Measurements from ENCODE around the gene SGSM2.
A peak's percentile ranks its signal among the peaks of the same experiment; 100 is the strongest.

SGSM2 gene

DNA sequence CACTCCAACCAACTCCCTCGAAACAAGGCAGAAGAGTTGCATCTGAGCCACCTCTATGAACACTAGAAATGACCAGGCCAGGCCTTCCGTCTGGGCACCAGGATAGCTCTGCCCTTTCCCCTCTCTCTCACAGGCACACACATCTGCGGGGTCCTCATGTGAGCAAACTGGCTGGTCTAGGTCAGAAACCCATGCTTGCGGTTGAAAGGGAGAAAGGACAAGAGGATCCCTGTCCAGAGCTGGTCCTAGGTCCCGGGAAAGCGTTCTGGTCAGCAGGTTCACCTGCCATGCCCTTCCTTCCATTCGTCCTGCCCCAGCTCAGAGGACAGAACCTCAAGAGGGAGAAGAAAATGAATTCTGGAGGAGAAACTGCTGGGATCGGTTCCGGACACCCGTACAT lies 60.9 kb downstream of the SGSM2 start:
- DNase-seq (ENCODE audit: low read depth, low spot score) = no peak

DNA sequence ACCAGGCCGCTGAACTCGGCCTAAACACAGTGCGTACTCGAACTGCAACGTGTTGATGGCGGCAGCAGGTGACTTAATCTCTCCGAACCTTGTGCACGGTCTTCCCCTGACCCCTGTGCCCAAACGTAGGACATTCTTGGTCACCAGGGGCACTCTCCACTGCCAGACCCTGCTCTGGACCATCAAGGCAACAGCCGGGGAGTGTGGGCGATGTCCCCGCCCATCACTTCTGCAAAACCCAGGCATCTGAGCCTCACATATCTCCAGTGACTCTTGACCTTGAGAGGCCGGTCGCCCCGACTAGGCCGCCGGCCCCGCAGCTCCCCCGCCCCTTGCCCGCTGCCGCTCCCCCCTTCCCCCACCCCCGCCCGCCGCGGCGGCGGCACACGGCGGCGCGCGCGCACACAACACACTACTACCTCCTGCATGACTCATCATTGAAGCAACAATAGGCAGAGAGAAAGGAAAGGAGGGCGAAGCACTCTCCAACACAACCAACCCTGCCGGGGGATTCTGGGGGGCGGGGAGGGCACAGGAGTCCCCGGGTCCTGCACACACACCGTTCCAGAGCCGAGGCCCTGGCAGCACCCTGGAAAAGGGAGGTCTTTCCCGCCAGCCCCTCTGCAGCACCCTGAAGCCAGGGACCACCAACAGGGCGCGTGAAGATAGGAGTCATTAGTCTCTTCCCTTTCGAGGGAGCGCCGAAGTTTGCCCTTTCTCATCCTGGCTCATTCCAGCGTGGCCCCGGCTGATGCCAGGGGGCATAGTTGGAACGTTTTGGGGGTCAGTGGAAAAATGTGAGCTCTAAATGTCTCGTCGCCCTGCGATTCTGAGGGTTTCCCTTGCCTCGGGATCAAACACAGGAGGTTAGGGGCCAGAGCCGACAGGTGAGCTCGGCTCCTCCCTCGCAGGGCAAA lies 61.6 kb downstream of the SGSM2 start:
- DNase-seq (ENCODE audit: low read depth, low spot score) = no peak

DNA sequence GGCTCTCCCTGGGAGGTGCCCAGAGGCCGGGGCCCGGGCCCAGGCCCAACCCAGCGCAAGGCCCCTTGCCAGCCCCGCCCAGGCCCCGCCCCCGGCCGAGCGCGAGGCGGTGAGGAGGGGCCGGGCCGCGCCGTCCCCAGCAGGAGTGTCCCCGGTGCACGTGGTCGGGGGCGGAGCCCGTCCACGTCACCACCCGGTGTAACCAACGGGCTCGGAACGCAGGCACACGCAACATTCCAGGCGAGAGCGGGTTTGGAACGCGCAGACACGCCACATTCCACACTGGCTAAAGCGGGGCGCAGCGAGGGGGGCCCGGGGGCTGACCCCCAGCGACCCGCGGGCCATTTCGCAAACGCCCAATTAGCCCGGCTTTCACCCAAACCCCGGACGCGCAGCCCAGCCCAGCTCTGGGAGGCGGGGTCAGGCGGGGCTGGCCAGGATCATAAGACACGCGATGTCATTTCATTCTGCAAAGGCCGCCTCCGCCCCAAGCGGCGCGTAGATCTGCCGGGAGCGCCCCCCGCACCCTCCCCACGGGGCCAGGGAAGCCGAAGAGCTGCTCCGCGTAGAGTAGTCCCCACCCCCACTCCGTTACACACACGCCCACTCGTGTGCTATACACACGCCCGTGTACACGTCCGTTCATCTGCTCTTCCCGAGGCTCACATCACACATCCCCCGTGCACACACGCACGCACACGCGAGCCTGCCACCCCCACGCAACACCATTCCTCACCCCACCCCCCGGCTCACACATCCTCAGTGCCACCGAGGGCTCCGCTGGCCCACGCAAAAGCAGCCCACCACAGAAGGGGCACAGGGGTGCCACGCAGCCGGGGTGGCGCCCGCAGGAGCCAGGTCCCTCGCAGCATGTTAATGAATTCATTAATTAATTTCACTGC lies 62.5 kb downstream of the SGSM2 start:
- peak; percentile 87 for DNase-seq (ENCODE audit: low read depth, low spot score)

DNA sequence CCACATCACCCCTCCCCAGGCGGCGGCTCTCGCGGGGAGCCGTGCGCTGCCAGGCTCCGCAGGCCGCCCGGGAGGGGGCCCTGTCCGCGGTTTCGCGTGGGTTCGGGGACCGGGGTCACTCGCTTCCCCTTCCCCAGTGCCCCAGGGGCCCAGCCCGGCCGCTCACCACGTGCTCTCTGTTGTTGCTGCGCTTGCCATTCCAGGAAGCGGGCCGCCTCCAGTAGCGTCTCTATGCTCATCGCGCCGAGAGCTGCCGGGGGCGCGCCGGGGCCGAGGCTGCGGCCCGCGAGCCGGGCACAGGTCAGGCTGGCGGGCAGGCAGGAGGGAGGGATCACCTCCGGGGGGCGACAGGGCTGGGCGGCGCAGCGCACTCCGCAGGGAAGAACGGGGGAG lies 63.2 kb downstream of the SGSM2 start:
- DNase-seq (ENCODE audit: low read depth, low spot score) = no peak

DNA sequence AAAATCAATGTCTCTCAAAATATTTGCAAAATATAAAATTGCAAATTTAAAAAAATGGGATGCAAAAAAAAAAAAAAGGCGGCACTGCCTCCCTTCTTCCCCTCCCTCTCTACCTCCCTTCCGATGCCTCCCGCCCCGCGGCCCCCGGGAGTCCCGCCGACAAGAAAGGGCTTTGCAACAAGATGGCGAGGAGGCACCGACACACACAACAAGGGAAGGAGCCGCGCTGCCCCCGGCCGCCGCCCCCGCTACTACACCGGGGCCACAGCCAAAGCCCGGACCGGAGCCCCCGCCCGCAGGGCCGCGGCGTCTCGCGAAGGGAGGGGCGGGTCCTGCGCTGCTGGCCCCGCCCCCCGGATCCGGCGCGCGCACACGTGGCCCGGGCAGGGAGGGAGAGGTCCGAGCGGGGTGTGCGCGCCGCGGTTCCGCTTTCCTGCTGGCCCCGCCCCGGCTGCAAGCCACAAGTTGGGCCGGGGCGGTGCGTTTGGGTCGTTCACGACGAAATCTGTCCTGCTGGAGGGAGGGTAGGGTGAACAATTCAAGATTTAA lies 63.6 kb downstream of the SGSM2 start, which contains the start of gene MNT:
Gene MNT, minus strand, starts transcription at position 184 of the 549 bp plus-strand sequence. CDS start 348 bp downstream, outside the sequence.
- peak; percentile 83 for DNase-seq (ENCODE audit: low read depth, low spot score)

DNA sequence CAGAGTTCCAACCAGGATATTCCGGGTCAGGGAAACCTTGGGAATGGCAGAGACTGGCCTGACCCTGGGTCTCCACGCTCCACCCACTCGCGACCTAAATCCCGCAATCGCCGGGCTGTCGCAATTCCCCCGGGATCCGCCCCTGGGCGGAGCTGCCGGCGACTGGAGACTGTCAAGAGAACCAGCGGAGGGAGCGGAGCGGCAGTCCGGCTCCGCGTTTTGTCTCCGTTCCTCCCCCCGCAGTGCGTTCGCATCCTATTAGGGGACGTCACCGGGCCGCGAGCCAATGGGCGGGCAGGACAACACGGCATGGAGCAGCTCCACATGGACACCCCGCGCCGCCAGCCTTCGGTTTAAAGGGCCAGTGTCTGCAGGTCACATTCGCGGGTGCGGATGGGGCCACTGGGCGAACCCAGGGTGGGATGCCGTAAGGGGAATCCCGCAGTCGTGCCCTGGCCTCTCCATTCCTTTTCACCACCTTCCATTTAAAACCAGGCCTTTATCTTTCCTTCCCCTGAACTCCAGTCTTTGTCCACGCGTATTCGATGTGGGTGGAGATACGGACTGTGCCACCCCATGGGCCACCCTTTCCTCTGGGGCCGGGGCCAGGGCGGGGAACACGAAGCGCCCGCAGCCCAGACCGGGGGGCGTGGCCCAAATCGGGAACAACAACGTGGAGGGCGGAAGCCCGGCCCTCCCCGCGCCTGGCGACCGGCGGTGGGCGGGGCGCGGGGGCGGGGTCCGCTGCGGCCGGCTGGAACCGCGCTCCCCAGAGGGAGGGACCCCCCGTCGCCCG lies 64.3 kb downstream of the SGSM2 start:
- DNase-seq (ENCODE audit: low read depth, low spot score) = peak; percentile 99

DNA sequence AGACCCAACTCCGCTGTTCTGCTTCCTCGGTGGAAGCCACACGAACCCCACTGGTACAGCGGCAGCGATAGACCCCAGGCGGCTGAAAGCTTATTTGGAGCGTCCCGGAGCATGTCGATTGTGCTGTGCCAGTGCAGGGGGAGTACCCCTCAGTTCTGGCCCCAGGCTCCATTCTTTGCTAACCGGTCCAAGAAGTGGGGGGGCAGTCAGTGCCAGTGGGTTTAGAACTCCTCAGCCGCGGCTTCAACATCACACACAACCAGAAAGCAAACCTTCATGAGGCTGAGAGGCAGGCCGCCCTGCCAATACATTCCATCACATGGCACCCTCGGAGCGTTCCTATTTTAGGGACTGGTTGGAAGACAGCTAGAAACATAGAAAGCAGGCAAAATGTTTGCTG lies 65.2 kb downstream of the SGSM2 start:
- DNase-seq (ENCODE audit: low read depth, low spot score) = no peak

DNA sequence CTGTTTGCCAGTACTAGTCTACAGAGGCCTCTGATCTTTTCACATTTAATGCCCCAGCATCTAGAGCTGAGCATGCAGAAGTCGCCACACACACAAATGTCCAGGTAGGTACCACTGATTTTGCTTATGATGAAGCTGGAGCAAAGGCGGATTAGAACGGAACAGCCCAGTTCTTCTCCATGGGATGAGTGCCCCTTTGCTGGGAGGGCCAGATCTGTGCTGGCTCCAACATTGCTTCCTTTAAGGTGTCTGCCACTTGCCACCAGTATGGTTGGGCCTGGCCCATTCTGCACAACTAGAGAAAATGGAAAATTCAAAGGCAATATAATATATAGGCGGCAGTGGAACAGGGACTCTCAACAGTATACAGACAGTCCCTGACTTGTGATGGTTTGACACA lies 65.7 kb downstream of the SGSM2 start:
- DNase-seq (ENCODE audit: low read depth, low spot score) = no peak

DNA sequence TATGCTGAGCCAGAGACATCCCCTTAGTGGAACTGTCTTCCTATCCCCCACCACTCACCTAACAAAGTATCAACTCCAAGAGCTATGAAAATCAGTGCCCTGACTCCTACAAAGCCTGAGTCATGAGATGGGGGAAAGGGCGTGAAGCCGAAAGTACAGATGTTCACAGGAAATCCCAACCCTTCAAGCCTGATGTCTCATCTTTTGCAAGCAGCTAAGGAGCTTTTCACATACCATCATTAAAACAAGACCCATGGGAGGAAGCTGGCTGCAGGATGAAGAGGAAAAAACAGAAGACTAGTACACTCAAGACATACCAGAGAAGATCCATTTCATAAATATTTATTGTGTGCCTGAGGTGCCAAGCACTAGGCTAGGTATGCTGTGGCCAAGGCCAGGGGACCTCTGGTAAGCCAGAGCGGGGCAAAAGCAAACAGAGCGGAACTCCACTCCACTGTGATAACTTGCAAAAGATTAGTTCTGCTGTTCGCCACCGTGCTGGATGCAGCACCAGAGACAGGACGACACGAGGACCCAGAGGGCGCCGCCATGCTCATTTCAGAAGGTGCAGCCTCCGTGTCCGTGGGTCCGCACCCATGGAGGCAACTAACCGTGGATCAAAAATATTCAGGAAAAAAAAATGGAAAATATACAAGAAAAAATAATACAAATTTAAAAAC lies 68.1 kb downstream of the SGSM2 start:
- DNase-seq (ENCODE audit: low read depth, low spot score) = peak; percentile 56

DNA sequence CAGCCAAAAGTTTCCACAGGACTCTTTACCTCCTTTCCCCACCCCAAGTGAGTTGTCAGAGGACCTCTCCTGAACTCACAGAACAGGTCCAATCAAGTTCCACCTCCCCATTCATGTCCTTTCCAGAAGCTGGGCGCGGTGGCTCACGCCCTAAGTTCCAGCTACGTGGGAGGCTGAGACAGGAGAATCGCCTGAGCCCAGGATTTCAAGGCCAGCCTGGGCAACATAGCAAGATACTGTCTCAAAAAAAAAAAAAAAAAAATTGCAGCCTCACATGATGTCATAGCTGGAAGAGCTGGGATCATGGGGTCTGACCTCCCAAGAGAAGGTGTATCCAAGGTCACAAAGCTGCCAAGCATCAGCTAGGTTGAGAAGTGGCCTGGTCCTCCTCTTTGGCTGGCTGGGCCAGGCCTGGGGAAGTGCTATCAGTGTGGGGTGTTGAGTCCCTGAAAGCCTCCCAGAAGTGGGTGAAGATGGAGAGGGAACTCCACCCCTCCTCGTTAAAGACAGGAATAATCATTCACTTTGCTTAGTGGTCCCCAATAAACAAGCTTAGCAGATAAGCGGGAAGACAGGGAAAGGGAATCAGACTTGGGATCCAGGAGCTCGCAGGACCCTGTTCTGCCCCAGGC lies 69.1 kb downstream of the SGSM2 start:
- DNase-seq (ENCODE audit: low read depth, low spot score) = no peak

DNA sequence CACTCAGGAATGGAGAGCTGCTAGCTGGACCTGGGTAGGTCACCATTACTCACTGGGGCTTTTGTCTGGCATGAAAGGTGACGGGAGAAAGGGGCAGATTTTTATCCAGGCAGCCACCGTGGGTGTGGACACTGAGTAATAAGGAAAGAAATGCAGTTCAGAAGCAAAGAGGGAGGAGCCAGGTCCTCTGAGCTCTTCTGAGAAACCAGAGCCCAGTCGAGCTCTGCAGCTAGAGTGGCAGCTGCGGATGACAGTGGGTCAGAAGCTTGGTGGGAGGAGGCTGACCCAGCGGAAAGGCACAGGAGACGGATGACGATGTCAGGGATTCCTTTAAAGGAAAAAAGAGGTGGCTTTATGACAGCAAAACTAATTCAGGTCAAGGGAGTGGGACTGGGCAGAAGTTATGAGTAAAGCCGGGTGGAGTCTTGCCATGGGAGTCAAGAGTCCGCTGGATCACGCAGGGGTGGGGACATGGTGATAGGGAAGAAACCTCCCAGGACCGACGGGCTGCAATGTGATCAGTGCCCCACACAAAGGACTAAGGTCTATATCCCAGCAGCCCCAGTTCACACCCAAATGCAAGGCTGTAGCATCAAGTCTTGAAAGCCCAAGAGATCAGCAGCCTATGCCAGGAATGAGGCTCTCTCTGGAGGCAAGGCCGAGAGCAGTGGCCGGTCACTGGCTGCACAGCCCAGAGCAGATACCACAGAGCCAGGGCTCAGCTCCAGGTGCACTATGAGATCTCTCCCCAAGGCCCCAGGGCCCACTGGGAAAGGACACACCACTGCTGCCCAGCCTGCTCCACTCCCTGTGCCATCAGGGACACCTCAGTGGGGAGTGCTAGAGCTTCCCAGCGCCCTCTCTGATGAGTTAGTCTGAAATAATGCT lies 69.8 kb downstream of the SGSM2 start:
- peak; percentile 58 for DNase-seq (ENCODE audit: low read depth, low spot score)

DNA sequence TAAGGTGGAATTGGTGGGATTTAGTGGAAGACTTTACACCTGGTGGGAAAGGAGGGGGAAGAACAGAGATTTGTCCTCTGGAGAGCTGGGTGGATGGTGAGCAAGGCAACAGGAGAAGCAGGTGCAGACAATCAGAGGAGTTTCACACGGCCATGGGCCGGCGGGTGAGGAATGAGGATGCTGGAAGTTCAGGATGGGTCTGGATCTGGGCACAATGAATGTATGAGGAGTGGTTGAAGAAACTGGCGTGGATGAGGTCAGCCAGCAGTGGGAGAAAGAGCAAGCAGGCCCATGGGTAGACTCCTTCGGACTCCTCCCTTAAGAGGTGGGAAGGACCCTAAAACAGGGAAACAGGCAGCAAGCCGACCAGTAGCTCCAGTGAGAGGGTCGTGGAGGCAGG lies 73.7 kb downstream of the SGSM2 start:
- DNase-seq (ENCODE audit: low read depth, low spot score) = no peak

DNA sequence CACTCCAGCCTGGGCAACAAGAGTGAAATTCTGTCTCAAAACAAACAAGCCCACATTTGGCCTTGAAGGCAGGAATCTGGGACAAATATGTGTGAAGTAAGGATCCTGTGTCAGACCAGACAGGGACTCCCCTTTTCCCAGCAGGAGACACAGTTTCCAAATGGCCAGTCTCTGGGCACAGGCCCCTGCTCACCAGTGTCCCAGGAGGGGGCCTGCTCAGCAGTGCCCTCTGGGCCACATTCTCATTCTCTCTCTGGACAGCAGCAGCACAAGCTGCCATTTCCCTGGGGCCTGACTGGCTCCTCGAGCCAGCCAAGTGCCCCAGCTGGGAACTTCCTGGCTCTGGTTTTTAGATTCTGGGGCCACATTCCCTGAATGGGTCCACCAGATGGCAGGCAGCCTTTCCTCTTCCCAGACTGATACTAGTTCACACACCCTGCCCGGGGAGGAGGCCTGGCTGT lies 75.3 kb downstream of the SGSM2 start:
- DNase-seq (ENCODE audit: low read depth, low spot score) = no peak

DNA sequence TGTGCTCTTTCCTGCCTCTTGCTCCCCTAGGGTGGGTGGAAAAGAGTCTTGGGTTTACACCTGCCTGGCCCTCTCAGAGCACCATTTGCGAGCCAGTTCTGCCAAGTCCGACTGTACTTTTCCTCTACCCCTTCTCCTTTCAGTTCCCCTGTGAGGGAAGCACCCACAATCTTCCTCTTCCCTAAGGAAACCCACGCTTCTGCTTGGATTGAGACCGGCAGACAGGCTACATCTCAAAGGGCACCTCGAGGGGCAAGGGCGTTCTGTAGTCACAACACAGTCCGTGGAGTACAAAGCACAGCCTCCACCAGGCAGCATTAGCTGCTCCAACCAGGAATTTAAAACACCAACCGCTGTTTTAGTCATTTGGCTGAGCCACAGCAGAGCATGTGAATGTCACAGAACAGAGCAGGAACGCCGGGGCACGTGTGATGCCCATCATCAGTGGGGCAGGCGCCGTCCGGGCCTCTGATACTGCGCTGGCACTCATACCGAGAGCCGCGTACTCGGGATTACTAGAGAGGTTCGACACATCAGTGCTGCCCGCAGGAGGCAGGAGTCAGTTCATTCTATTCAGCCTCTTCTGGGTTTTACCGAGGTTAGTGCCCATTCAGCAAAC lies 77.3 kb downstream of the SGSM2 start:
- no peak for DNase-seq (ENCODE audit: low read depth, low spot score)

DNA sequence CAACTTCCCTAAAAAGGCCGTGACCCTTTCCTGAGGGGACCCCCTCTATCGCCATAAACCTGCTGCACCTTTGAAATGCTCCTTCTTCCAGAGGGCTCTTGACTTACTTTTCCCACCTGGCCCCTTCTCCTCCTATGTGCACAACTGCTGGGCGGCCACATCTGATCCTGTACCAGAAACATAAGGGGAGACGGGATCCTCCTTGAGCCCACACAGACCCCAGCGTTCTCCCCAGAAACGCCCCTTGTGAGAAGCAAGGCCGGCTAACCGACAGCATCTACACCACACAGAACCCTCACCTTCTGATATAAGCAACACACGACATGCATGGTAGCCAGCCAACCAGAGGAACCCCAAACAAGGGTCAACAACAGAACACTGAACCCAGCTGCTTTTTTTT lies 77.8 kb downstream of the SGSM2 start:
- no peak for DNase-seq (ENCODE audit: low read depth, low spot score)

DNA sequence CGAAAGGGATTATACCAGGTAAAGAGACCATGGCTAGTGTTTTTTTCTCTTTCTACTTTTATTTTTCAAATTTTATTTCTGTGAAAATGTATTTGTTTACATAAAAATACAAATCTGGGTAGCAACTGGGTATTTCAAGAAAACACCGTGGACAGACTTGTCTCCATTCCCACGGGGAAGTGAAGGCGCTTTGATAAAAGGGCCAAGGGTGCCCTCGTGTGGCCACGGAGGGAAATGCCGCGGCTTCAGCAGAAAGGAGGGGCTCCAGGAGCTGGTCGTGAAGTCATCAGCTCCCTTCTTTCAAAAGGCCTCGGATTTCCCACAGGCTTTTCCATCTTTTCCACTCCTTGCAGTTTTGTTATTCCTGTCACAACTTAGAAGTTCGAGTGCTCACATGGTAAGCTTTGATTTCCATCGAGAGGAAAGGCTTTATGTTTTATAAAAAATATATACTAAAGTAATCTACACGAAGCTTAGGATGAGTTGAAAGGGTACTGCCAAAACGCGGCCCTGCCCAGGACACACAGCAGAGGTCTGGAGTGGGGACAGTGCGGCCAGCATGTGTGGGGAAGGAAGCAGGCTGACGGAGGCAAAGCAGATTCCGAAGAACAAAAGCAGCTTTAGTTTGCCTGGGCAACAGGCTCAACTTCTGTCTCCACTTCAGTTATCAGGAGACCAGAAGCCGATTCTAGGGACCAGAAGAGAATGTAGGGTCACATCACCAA lies 78.9 kb downstream of the SGSM2 start:
- peak; percentile 89 for DNase-seq (ENCODE audit: low read depth, low spot score)

DNA sequence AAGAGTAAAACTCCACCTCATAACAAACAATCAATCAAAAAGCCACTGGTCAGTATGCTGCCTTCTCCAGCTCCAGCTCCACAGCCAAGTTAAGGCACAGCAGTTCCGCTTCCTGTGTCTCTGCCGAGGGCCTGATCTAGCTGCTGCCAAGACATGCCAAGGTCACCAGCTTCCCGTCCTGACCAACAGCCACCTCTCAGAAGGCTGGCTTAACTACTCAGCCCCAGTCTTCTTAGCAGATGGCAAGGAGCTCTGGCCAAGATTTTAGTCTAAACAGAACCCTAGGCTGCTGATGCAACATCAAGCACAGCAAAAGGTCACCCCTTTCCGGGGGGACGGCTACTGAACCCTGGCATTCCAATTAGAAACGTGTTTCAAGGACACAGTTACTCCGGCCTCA lies 81.3 kb downstream of the SGSM2 start:
- DNase-seq (ENCODE audit: low read depth, low spot score) = no peak

DNA sequence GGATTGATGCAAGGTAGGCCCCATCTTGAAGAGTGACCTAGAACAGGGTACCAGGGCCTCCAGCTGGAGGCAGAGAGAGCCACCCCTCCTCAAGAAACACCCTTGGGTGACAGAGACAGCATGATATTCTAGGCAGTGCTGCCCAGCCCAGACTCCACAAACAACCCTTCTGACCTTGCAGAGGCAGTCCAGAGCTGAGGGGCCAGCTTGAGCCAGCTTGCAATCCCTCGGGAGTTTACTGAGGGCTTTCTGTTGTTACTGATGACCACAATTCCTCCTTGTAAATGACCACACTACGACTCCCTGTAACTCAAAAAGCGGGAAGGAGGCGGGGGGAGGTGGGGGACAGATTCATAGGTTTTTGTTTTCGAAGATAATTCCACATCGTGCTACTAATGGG lies 82.2 kb downstream of the SGSM2 start:
- no peak for DNase-seq (ENCODE audit: low read depth, low spot score)

All from smooth muscle cell of the brain vasculature (primary cell).